ENCODE results near the gene UGT2B10.
"Not testable (repeated sequence)": the region's sequence is repeated elsewhere in the genome, so short reads cannot be mapped to it uniquely, and the experiment has no call there.

The UGT2B10 gene

DNA sequence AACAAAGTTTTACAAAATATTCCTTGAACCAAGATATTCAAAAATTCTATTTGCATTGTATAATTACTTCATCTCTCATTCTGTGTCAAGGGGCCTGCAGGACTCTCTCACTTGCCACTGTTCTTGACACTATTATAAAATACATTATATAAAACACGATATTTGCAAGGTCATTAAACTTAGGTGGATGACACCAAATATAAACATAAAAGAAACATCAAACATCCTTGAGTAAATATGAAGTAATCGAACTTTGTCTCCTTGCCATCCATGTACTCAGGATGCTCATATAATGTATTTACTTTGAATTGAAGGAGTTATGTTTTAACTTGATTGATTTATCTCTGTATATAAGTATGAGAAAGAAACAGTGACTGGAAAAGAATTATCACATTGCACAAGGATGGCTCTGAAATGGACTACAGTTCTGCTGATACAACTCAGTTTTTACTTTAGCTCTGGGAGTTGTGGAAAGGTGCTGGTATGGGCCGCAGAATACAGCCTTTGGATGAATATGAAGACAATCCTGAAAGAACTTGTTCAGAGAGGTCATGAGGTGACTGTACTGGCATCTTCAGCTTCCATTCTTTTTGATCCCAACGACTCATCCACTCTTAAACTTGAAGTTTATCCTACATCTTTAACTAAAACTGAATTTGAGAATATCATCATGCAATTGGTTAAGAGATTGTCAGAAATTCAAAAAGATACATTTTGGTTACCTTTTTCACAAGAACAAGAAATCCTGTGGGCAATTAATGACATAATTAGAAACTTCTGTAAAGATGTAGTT is at the start of gene UGT2B10:
TSS of gene UGT2B10 (plus strand) at position 378 of the 793 bp plus-strand sequence. CDS start at position 404, 26 bp downstream.
- not testable (repeated sequence) for DNase-seq

DNA sequence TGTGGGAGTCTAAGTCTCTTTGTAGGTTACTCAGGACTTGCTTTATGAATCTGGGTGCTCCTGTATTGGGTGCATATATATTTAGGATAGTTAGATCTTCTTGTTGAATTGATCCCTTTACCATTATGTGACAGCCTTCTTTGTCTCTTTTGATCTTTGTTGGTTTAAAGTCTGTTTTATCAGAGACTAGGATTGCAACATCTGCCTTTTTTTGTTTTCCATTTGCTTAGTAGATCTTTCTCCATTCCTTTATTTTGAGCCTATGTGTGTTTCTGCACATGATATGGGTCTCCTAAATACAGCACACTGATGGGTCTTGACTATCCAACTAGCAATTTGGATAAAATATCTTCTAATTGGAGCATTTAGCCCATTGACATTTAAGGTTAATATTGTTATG is 44.0 kb upstream of the UGT2B10 start:
- not testable (repeated sequence) for DNase-seq

DNA sequence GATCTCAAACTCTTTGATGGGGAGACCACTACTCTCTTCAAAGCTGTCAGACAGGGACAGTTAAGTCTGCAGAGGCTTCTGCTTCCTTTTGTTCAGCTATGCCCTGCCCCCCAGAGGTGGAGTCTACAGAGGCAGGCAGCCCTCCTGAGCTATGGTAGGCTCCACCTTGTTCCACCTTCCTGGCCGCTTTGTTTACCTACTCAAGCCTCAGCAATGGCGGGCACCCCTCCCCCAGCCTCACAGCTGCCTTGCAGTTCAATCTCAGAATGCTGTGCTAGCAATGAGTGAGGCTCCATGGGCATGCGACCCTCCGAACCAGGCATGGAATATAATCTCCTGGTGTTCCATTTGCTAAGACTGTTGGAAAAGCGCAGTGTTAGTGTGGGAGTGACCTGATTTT is 42.1 kb upstream of the UGT2B10 start:
- DNase-seq = no peak

DNA sequence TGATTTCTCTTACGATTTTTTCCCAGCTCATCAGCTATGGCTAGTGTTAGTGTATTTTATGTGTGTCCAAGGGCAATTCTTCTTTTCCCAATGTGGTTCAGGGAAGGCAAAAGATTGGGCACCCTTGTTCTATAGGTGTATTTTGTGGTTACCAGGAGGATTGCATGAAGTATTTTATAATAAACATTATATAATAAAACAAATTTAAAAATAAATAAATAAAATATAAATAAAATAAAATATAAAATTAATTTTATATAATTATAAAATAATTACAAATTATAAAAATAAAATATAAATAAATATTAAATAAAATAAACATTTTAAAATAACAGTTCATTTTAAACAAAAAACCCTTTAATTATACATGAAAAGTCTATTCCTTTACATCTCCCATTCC is 35.6 kb upstream of the UGT2B10 start:
- no peak for DNase-seq

DNA sequence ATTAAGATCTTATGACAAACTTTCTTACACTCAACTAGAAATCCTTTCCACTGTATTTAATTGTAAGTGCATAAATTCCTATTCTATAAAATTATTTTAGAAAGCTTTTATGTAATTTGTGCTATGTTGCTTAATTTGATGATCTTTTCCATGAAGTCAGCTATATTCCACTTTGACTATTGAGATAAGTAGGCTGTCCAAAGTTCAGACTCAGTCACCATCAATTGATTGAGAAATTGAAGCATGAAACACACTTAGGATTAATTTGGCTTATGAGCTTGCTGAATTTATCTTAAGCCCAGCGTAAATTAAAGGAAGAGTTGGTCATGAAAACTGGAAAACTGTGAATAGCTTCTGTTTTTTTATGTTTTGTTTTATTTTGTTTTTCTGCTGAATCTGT is 18.7 kb upstream of the UGT2B10 start:
- DNase-seq = no peak

DNA sequence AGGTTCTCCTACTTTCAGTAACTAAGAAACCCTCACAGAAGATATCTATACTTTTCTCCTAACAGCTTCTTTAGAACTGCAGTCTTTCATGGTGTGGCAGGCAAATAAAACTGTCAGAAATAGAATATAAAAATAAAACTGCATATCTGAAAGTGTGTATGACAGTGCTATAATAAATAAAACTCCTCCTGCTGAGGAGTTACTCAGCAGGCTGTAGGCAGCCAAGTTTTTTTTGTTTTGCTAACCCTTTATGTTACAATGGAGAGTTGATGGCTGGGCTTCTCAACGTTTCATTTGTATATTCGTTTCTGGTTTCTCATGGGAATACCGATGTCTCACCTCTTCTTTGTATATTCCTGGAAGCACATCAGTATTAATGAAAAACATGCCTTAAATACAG is 18.2 kb upstream of the UGT2B10 start:
- DNase-seq = no peak

DNA sequence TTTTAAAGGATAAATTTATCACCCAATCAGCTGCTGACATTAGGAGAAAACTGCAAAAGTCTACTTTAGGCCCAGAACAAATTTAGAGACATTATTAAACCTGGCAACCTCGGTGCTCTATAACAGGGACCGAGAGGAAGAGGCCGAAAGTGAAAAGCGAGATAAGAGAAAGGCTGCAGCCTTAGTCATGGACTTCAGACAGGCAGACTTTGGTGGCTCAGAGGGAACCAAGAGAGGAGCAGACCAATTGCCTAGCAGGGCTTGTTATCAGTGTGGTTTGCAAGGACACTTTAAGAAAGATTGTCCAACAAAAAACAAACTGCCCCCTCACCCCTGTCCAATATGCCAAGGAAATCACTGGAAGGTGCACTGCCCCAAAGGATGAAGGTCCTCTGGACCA is 12.8 kb upstream of the UGT2B10 start:
- DNase-seq = peak; percentile 79

DNA sequence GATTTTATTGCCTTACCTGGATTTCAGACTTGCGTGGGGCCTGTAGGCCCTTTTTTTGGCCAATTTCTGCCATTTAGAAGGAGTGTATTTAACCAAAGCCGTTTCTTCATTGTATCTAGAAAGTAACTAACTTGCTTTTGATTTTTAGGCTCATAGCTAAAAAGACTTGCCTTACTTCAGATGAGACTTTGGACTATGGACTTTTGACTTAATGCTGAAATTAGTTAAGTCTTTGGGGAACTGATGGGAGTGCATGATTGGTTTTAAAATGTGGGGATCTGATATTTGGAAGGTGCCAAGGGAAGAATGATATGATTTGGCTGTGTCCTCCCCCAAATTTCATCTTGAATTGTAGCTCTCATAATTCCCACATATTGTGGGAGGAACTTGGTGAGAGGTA is 7.7 kb upstream of the UGT2B10 start:
- no peak for DNase-seq

DNA sequence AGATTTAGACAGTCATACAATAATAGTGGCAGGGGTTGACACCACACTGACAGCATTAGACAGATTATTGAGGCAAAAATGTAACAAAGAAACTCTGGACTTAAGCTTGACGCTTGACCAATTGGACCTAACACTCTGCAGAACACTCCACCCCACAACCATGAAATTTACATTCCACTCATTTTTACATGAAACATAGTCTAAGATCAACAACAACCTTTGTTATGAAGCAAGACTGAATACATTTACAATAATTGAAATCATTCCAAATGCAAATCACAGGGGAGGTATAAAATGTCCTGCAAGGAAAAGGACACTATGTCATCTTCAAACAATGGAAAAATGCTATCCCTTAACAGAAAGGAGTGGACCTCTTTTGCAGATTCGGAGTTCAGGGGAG is 4.9 kb upstream of the UGT2B10 start:
- no peak for DNase-seq

DNA sequence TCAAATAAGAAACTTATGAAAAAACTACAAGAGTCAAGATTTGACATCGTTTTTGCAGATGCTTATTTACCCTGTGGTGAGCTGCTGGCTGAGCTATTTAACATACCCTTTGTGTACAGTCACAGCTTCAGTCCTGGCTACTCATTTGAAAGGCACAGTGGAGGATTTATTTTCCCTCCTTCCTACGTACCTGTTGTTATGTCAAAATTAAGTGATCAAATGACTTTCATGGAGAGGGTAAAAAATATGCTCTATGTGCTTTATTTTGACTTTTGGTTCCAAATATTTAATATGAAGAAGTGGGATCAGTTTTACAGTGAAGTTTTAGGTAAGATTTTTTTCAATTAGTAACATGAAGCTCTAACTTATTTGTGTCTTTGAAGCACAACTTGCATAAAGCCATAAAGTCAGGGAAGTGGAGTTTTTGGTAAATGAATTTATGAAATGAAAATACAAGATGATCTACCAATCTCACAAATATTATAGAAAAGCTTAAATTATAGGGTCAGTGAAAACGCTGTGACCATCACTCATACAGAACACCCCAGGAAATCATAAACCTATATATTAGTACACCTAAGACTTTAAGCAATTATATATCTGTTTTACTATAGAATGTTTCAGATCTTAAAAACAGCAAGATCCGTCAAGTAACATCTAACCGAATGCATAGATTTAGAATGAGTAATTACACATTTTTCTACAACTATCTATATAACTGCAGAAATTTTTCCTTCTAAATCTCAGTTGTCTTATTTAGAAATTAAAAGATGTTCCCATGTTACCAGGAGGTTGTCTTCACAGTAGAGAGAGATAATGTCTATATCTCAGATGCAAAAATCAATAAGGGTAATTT is 844 bp downstream of the UGT2B10 start:
- not testable (repeated sequence) for DNase-seq

DNA sequence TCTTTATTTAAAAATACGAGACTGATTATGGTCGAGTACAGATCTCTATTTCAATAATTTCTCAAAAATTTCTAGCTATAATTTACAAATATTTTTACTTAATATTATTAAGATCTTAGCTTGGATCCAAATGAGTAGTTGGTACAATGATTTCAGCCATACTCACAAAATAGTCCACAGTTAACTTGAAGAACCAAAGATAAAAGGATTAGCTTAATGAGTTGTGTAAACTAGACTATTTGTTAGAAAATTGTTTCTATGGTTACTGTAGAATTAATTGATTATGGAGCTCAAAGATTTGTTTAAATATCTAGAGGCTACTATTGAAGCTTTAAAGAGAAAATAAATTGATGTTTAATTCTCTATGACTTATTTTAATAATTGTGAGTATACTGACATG is 1.6 kb downstream of the UGT2B10 start:
- no peak for DNase-seq

DNA sequence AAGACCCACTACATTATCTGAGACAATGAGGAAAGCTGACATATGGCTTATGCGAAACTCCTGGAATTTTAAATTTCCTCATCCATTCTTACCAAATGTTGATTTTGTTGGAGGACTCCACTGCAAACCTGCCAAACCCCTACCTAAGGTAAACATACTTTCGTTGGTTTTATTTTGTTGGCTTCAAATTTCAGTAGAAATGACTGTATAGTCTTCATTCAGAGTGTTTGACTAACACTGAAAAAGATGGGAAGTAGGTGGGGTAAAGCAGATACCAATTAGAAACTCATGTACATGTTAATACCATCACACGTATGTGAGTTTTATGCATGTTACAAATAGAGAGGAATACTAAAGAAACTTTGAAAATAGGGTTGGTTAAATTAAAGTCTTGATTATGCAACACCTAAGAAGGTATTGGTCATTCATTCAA is 2.3 kb downstream of the UGT2B10 start:
- not testable (repeated sequence) for DNase-seq

DNA sequence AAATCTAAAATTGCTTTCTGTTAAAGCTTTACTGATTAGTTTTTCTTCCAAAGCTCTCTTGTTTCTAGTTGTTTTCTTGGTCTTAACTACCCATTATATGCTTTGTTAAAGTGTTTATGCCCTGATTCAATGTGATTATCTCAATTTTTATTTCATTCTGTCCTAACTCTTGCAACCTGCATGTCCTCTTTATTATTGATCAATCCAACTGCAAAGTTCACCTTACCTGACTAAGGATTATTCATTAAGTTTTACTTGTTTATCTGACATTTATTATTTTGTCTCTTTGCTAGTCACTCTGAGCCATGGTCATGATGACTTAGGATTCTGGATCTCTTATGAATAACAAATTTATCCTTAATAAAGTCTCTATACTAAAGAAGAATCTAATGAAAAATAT is 15.8 kb downstream of the UGT2B10 start:
- no peak for DNase-seq

DNA sequence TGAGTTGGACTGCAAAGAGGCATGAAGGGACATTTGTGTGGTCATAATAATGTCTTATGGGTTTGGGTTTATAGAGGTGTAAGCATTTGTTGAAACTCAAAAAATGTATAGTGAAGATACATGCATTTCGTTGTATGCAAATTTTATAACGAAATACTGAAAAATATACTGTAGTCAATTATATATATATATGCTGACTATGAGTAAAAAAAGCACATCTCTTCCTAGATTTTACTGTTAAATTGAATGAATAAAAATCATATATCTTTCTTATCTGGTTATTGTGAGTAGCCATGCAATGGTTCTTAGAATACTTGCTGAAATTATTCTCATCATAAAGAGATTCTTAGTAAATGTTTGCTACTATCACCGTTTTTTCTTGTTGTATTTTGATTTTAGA is 34.5 kb downstream of the UGT2B10 start:
- DNase-seq = no peak

DNA sequence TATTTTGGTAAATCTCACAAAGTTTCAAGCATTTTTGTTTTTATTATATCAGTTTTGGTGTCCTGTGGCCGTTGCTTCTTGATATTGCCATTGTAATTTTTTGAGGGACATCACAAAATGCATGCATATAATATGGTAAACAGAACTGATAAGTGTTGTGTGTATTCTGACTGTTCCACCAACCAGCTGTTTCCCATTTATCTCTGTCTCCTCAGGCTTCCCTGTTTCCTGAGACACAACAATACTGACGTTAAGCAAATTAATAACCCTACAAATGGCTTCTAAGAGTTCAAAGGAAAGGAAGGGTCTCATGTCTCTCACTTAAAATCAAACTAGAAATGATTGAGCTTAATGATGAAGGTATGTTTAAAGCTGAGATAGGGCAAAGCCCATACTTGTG is 40.0 kb downstream of the UGT2B10 start:
- DNase-seq = no peak

DNA sequence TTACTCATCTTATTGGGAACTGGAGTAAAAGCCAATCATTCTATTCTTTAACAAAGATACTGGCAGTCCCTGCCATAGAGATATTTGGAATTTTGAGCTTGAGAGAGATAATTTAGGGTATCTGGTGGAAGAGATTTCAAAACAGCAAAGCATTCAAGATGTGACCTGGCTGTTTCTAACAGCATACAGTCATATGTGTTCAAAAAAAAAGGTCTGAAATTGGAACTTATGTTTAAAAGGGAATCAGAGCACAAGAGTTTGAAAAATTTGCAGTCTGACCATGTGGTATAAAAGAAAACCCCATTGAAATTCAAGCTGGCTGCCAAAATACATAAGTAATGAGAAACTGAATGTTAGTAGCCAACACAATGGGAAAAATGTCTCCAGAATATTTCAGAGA is 42.2 kb downstream of the UGT2B10 start:
- DNase-seq = no peak

DNA sequence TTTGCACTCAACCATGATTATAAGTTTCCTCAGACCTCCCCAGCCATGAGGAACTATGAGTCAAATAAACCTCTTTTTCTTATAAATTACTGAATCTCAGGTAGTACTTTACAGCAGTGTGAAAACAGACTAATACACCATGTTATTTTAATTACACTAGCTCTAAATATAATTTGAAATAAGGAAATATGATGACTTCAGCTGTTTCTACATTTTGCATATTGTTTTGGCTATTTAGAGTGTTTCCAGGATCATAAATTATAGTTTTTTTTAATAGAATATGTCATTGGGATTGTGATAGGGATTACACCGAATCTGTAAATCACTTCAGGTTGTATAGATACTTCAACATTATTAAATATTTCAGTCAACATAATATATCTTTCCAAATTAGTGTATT is 43.9 kb downstream of the UGT2B10 start:
- DNase-seq = no peak

DNA sequence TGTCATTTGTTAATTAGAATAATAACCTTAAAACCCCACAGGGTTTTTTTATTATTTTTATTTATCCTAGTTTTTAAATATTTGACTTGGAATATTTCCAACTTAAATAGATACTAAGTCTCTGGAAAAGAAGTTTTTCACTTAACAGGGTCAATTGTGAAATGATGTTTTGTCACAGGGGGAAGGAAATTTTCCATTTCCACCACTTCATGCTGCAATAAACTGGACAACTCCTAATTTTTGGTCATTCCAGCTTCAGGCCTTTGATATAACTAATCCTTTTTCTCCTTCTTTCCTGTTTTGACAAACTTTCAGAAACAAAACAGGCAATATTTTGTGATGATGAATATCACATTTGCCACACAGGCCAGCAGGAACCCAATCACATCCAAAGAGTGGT is 45.3 kb downstream of the UGT2B10 start:
- no peak for DNase-seq

DNA sequence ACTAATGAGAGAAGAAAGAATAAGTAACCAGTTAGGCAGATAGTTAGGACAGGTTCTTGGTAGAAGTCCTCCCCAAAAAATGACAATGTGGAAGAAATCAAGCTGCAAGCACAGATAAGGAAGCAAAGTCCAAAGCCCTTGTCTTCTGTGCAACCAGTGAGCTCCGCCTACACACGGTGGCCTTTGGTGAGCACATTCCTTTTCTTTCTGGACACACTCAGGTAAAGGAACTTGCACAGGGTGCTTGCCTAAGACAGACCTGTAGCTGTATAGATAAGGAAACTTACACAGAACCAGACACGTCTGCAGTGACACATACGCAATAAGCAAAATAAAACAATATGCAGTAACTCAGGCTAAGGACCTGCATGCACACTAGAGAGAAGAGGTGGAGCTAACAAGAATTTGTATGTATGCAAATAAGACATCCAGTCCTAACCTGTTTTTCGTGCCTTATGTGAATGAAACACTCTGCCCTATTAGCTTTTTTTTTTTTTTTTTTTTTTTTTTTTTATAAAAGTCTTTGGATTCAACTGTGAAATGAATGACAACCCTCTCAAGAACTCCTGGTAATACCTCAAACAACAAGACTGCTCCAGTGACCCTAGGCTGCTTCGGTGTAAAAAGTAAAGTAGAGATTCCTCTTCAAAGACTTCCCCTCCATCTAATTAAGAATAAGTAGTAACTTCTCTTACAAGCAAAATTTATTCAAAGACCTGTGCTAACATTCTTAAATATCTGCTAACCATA is 48.8 kb downstream of the UGT2B10 start:
- DNase-seq = peak; percentile 98

DNA sequence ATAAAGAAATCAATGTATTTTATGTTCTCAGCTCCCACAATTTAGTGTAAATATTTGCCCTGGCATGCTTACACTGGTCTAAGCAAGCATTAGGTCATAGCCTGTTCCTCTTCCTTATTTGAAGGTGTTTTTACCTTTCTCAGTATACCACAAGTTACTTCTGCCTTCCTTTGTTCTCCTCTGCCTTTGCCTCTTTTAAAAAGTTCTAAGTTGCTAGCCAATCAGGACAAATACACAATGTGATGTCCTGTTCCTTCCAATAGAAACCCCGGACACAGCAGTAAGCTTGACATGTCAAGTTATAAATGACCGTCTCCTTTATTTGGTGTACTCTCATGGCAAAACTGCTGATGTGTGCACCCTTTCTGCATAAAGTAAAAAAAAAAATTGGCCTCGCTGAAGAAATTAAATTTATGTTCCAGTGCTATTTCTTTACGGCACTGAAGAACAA is 49.4 kb downstream of the UGT2B10 start:
- DNase-seq = no peak

DNA sequence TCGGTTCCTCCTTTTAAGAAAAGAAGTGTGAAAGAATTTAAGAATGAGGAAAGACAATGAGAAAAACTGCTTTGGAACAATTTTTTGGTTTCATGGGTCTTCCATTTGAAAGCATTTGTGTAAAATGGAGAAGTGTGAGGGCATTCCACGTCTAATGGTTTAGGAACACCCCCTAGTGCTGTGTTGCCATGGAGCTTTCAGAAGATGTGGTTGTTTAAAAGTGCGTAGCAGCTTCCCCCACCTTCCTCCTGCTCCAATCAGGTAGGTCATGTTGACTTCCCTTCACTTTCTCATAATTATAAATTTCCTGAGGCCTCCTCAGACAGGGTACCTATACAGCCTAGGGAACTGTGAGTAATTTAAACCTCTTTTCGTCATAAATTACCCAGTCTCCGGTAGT is 50.0 kb downstream of the UGT2B10 start:
- no peak for DNase-seq

DNA sequence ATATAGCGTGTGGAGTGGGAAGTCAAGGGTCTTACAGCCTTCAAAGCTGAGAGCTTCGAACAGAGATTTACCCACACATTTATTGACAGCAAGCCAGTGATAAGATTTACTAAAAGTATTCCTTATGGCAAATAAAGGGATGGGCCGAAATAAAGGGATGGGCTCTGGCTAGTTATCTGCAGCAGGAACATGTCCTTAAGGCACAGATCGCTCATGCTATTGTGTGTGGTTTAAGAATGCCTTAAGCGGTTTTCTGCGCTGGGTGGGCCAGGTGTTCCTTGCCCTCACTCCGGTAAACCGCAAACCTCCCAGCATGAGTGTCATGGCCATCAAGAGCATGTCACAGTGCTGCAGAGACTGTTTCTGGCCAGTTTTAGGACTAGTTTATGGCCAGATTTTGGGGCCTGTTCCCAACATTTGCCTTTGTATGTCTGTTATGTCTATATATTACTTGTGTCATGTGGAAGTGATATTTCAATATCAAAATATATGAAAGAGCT is 53.5 kb downstream of the UGT2B10 start:
- DNase-seq = no peak

Data from OCI-M1 (cell line).